ENCODE data around the gene CCDC190. TPM values are rescaled to one million over a fixed set of nuclear protein-coding genes. Genes with fewer than 3 reads are reported as not detected.

The CCDC190 gene
- total and polyA plus RNA-seq, 2 of the 13 experiments (the other 11 are each of a cell fraction or from before 2014, with no cell fraction given) = not detected

GRCh38 chr1:162892906-162893611 lies 32.1 kb upstream of the CCDC190 start (continued):
- TF ChIP-seq E2F1 (CRISPR knock-in tag; IDR thresholded peaks at IDR 0.05) (no peak), MXD4 (CRISPR knock-in tag; IDR thresholded peaks at IDR 0.05) (no peak), FIP1L1 (IDR thresholded peaks at IDR 0.05; ENCODE audit: borderline replicate concordance, insufficient read depth, low read depth, low read length) (no peak), KAT2B (IDR thresholded peaks at IDR 0.05; ENCODE audit: borderline replicate concordance, low read depth, low read length) (no peak), TFDP1 (CRISPR knock-in tag; IDR thresholded peaks at IDR 0.05; ENCODE audit: borderline replicate concordance) (no peak), BCLAF1 (IDR thresholded peaks at IDR 0.05) (no peak), FOXO4 (CRISPR knock-in tag; conservative IDR thresholded peaks at IDR 0.05) (no peak), TRIM24 (CRISPR knock-in tag; IDR thresholded peaks at IDR 0.05) (peak; percentile 87), ZNF724P (CRISPR knock-in tag; IDR thresholded peaks at IDR 0.05; ENCODE audit: borderline replicate concordance) (no peak), RAD51 (IDR thresholded peaks at IDR 0.05; ENCODE audit: borderline replicate concordance) (no peak), ZSCAN22 (CRISPR knock-in tag; IDR thresholded peaks at IDR 0.05) (no peak), ZNF24 (IDR thresholded peaks at IDR 0.05) (no peak), ZNF660 (CRISPR knock-in tag; IDR thresholded peaks at IDR 0.05; ENCODE audit: borderline replicate concordance, low read depth) (no peak)
- TF ChIP-seq, protein P1, sequence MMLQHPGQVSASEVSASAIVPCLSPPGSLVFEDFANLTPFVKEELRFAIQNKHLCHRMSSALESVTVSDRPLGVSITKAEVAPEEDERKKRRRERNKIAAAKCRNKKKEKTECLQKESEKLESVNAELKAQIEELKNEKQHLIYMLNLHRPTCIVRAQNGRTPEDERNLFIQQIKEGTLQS (CRISPR knock-in tag; IDR thresholded peaks at IDR 0.05) = no peak
- TF ChIP-seq, protein P2, sequence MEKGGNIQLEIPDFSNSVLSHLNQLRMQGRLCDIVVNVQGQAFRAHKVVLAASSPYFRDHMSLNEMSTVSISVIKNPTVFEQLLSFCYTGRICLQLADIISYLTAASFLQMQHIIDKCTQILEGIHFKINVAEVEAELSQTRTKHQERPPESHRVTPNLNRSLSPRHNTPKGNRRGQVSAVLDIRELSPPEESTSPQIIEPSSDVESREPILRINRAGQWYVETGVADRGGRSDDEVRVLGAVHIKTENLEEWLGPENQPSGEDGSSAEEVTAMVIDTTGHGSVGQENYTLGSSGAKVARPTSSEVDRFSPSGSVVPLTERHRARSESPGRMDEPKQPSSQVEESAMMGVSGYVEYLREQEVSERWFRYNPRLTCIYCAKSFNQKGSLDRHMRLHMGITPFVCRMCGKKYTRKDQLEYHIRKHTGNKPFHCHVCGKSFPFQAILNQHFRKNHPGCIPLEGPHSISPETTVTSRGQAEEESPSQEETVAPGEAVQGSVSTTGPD (CRISPR knock-in tag; IDR thresholded peaks at IDR 0.05) = no peak
- TF ChIP-seq, protein P3, sequence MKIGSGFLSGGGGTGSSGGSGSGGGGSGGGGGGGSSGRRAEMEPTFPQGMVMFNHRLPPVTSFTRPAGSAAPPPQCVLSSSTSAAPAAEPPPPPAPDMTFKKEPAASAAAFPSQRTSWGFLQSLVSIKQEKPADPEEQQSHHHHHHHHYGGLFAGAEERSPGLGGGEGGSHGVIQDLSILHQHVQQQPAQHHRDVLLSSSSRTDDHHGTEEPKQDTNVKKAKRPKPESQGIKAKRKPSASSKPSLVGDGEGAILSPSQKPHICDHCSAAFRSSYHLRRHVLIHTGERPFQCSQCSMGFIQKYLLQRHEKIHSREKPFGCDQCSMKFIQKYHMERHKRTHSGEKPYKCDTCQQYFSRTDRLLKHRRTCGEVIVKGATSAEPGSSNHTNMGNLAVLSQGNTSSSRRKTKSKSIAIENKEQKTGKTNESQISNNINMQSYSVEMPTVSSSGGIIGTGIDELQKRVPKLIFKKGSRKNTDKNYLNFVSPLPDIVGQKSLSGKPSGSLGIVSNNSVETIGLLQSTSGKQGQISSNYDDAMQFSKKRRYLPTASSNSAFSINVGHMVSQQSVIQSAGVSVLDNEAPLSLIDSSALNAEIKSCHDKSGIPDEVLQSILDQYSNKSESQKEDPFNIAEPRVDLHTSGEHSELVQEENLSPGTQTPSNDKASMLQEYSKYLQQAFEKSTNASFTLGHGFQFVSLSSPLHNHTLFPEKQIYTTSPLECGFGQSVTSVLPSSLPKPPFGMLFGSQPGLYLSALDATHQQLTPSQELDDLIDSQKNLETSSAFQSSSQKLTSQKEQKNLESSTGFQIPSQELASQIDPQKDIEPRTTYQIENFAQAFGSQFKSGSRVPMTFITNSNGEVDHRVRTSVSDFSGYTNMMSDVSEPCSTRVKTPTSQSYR (CRISPR knock-in tag; IDR thresholded peaks at IDR 0.05; ENCODE audit: borderline replicate concordance) = peak; percentile 41; the same call in 1 of the 2 replicates
- TF ChIP-seq, protein P4, sequence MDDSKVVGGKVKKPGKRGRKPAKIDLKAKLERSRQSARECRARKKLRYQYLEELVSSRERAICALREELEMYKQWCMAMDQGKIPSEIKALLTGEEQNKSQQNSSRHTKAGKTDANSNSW (CRISPR knock-in tag; IDR thresholded peaks at IDR 0.05; ENCODE audit: borderline replicate concordance) = no peak
